Epithelial cell of esophagus (primary cell): ENCODE data around the gene HINT1.
"Not testable (repeated sequence)": the region's sequence is repeated elsewhere in the genome, so short reads cannot be mapped to it uniquely, and the experiment has no call there.

Experiments used
- DNase-seq: peaks from one replicate; pipeline ENCODE4 v3.0.0; 2010; ENCODE audit warnings: low read depth
- H3K4me3 ChIP-seq: 2 replicates; pipeline ENCODE4 v1.5.1; 2011; ENCODE audit warnings: mild to moderate bottlenecking, low read length, control low read depth
- TF ChIP-seq, protein P1 (sequence below): IDR thresholded peaks from 2 replicates; pipeline ENCODE4 v1.5.1; 2011; ENCODE audit warnings: low read depth, mild to moderate bottlenecking, low read length, control low read depth, inconsistent platforms; ENCODE audit not compliant: insufficient read depth; ENCODE audit errors: missing control alignments

The HINT1 gene

GRCh38 chr5:131194725-131195124, 29.7 kb upstream of the HINT1 start:
- no peak for DNase-seq
- TF ChIP-seq, protein P1, sequence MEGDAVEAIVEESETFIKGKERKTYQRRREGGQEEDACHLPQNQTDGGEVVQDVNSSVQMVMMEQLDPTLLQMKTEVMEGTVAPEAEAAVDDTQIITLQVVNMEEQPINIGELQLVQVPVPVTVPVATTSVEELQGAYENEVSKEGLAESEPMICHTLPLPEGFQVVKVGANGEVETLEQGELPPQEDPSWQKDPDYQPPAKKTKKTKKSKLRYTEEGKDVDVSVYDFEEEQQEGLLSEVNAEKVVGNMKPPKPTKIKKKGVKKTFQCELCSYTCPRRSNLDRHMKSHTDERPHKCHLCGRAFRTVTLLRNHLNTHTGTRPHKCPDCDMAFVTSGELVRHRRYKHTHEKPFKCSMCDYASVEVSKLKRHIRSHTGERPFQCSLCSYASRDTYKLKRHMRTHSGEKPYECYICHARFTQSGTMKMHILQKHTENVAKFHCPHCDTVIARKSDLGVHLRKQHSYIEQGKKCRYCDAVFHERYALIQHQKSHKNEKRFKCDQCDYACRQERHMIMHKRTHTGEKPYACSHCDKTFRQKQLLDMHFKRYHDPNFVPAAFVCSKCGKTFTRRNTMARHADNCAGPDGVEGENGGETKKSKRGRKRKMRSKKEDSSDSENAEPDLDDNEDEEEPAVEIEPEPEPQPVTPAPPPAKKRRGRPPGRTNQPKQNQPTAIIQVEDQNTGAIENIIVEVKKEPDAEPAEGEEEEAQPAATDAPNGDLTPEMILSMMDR, result no peak
- H3K4me3 ChIP-seq, result no peak overlapping the region

- not testable (repeated sequence) for DNase-seq
Observed at GRCh38 chr5:131193897-131194296, 28.8 kb upstream of the HINT1 start.

DNA sequence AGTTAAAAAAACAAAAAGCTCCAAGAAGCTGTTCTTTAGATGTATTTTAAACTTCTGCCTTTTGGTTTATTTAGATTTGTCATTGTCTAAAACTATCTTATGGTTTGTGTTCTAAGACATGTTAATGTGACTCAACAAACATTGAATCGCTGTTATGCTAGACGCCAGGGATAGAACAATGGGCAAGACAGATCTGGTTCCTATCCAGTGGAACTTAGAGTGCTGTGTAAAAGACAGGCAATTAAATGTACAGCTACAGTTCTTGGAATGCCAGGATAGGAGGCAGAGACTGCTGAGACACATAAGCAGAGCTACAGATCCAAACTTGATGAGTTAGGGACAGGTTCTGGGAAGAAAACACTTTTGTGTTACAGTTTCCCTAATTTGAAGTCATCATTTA, 28.1 kb upstream of the HINT1 start:
- TF ChIP-seq, protein P1, result no peak
- no peak overlapping the region for H3K4me3 ChIP-seq
- DNase-seq, result peak; percentile 19

More at GRCh38 chr5:131193897-131194296, 28.8 kb upstream of the HINT1 start:
- H3K4me3 ChIP-seq, result not testable (repeated sequence)

GRCh38 chr5:131186561-131187256, 21.7 kb upstream of the HINT1 start:
- TF ChIP-seq, protein P1, result no peak
- H3K4me3 ChIP-seq, result no peak overlapping the region
- DNase-seq, result peak; percentile 36

DNA sequence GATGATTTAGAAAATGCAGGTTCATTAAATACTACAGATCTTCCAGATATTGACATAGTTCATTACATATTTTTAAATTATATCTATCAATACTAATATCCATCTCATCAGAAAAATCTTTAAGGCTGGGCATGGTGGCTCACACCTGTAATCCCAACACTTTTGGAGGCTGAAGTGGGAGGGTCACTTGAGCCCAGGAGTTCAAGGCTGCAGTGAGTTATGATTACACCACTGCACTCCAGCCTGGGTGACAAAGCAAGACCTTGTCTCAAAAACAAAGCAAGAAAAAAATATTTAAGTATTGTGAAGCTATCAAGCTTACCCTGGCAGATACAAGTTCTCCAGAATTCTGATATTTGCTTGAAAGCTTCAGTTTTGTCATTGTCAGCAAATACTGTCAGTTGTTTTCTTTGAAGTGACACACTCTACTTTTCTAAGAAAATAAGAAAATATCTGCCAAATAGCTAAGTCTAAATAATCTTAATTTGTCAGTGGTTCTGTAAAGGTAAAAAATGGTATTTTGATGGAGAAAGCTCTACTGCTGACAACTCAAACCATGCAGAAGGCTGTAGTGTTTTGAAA, 20.6 kb upstream of the HINT1 start:
- no peak overlapping the region for H3K4me3 ChIP-seq
- TF ChIP-seq, protein P1, result no peak
- DNase-seq, result no peak

DNA sequence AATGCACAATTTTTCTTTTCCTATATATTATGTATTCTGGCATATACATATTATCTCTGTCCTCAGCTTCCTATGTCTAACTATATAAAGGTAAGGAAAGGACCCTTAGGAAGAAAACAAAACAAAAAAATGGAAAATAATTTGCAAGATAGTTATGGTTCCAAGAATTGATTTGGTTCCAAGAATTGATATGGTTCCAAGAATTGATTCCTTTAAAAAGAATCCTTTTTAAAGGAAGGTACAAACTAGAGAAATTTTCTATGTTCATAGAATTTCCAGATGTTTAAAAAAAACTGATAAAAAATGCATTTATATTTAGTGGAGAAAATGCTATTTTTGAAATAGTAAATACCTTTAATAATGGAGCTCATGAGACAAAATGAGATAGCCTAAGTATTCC, 17.8 kb upstream of the HINT1 start:
- no peak overlapping the region for H3K4me3 ChIP-seq
- TF ChIP-seq, protein P1, result no peak
- DNase-seq, result no peak

GRCh38 chr5:131180407-131180806, 15.4 kb upstream of the HINT1 start:
- DNase-seq, result no peak
- no peak overlapping the region for H3K4me3 ChIP-seq
- TF ChIP-seq, protein P1, result no peak
